Panc1 (cell line): ENCODE measurements around the gene OR3A2. TPM values are rescaled to one million over a fixed set of nuclear protein-coding genes. Genes with fewer than 3 reads are reported as not detected.
"Not testable (repeated sequence)": the region's sequence is repeated elsewhere in the genome, so short reads cannot be mapped to it uniquely, and the experiment has no call there.

ENCODE experiments used
- ATAC-seq: fragments of 200-7000 bp; cut with Tn5 transposase; 2 replicates; pipeline ENCODE4 v1.9.1; 2020; ENCODE audit warnings: mild to moderate bottlenecking, moderate library complexity
- BruUV-seq: library from RNA; stranded (reverse); fragments of 400-500 nt; replicated peaks from 2 replicates; lab custom pipeline; 2021; lab: Mats Ljungman, UMichigan
- CTCF ChIA-PET: fragments of 300-600 bp; sonication (Branson Sonifier 250); formaldehyde crosslinking; loops from one replicate; lab custom pipeline; 2022; ENCODE audit warnings: antibody characterized with exemption; lab: Charles Lee
- POLR2A ChIA-PET: fragments of 300-600 bp; sonication (Branson Sonifier 250); formaldehyde crosslinking; loops from one replicate; lab custom pipeline; 2022; ENCODE audit warnings: antibody characterized with exemption; lab: Charles Lee
- DNase-seq: peaks from one replicate; pipeline ENCODE4 v3.0.0-alpha.2; 2010; ENCODE audit warnings: low read depth, low spot score
- H3K27ac ChIP-seq: 2 replicates; pipeline ENCODE4 v1.5.1; 2011; ENCODE audit warnings: mild to moderate bottlenecking, low read length, inconsistent platforms
- H3K27me3 ChIP-seq: fragments of 200-500 bp; sonication (Bioruptor generic); 2 replicates; pipeline ENCODE4 v1.6.0; 2014; ENCODE audit warnings: low read length, inconsistent platforms; ENCODE audit not compliant: control insufficient read depth, insufficient read depth
- H3K36me3 ChIP-seq: fragments of 200-500 bp; sonication (Bioruptor generic); 2 replicates; pipeline ENCODE4 v1.5.1; 2014; ENCODE audit warnings: inconsistent platforms, mild to moderate bottlenecking, low read length, moderate library complexity; ENCODE audit not compliant: control insufficient read depth, insufficient read depth
- H3K4me1 ChIP-seq: 2 replicates; pipeline ENCODE4 v1.5.1; 2011; ENCODE audit warnings: inconsistent platforms, mild to moderate bottlenecking, low read length, moderate library complexity; ENCODE audit not compliant: control insufficient read depth, insufficient read depth
- H3K4me3 ChIP-seq, 2 experiments: 2 replicates each; pipeline ENCODE4 v1.5.1; 2011 to 2012; ENCODE audit warnings: low read depth in 2 of 2, low read length in 2 of 2, mild to moderate bottlenecking in 2 of 2, inconsistent platforms in 1 of 2, moderate library complexity in 1 of 2
- H3K9me3 ChIP-seq: fragments of 200-500 bp; sonication (Bioruptor generic); 2 replicates; pipeline ENCODE4 v1.5.1; 2014; ENCODE audit warnings: low read depth, mild to moderate bottlenecking, inconsistent platforms, low read length, moderate library complexity; ENCODE audit not compliant: control insufficient read depth, insufficient read depth
- in situ Hi-C: cut with HindIII; loops from 2 replicates; pipeline ENCODE4 v1.10.0; 2016; ENCODE audit warnings: low sequenced_read_pairs, low pct_unique_long_range_greater_than_20kb
- intact Hi-C: fragments of 100-400 bp; cut with micrococcal nuclease; formaldehyde crosslinking; loops from one replicate; pipeline ENCODE4 v1.10.0; 2022; ENCODE audit not compliant: unreplicated experiment
- total RNA-seq: library from RNA; stranded (reverse); gene quantifications from one replicate; pipeline ENCODE4 v1.2.1, GENCODE V29; 2021; ENCODE audit not compliant: unreplicated experiment

The OR3A2 gene
- total RNA-seq, 1 experiment from 2014 or later = not detected

DNA sequence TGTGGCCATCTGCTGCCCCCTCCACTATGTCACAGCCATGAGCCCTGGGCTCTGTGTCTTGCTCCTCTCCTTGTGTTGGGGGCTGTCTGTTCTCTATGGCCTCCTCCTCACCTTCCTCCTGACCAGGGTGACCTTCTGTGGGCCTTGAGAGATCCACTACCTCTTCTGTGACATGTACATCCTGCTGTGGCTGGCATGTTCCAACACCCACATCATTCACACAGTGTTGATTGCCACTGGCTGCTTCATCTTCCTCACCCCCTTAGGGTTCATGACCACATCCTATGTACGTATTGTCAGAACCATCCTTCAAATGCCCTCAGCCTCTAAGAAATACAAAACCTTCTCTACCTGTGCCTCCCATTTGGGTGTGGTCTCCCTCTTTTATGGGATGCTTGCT is 145.1 kb downstream of the OR3A2 start:
- CTCF ChIA-PET, POLR2A ChIA-PET: not testable (repeated sequence)

DNA sequence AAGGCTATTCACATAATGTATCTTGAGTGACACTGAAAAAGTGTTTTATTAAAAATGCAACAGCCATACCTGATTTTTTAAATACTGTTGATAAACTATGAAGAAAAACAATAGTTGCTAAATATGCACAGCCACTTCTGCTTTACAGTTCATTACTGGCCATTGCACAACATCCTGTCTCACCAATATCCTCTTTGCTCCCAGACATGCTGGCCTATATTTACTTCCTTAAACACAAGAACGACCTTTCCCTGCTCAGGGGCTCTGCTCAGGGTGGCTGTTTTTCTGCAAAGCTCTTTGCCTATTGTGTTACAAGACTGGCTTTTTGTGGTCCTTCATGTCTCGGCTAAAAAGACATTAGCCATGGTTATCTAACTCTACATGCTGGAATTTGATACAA is 147.4 kb downstream of the OR3A2 start:
- in situ Hi-C loops, POLR2A ChIA-PET, H3K9me3 ChIP-seq, H3K4me1 ChIP-seq, H3K36me3 ChIP-seq, H3K27ac ChIP-seq, ATAC-seq, DNase-seq, CTCF ChIA-PET, intact Hi-C loops, H3K4me3 ChIP-seq, BruUV-seq, H3K27me3 ChIP-seq: not testable (repeated sequence)

More for the DNA sequence above, 145.1 kb downstream of the OR3A2 start:
- DNase-seq, in situ Hi-C loops, H3K4me3 ChIP-seq, intact Hi-C loops, H3K4me1 ChIP-seq, BruUV-seq, H3K27me3 ChIP-seq, H3K27ac ChIP-seq, H3K9me3 ChIP-seq, H3K36me3 ChIP-seq, ATAC-seq: not testable (repeated sequence)

DNA sequence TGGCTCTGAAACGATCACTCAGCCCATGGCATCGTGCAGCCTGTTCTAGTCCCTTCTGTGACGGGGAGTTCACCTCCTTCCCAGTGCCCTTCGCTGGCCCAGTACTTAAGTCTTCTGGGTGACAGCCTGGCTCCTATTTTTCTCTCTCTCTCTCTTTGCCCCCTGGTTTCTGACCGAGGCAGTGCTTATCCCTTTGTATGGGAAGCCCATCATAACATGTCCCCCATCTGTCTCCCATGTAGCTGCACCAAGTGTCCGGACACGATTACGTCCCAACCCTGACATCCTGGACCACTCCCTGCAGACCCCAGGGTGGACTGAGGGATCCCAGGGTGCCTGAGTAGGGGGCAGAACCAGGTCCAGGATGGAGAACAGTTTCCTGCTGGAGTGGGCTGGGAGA is 153.8 kb downstream of the OR3A2 start:
- in situ Hi-C loops, BruUV-seq: not testable (repeated sequence)

More for the DNA sequence above, 153.8 kb downstream of the OR3A2 start:
- H3K4me3 ChIP-seq, H3K36me3 ChIP-seq, H3K27ac ChIP-seq, H3K9me3 ChIP-seq, intact Hi-C loops, H3K4me1 ChIP-seq, DNase-seq, CTCF ChIA-PET, POLR2A ChIA-PET, ATAC-seq, H3K27me3 ChIP-seq: not testable (repeated sequence)

Other genes starting within 250 kb of the OR3A2 start
- not detected for gene OR1A2, start 188.8 kb downstream of the OR3A2 start, total RNA-seq
- not detected for gene OR1A1, start 178.6 kb downstream of the OR3A2 start, total RNA-seq
- not detected for gene OR3A1, start 87.9 kb downstream of the OR3A2 start, total RNA-seq
- not detected for gene OR1E1, start 12.1 kb upstream of the OR3A2 start, total RNA-seq
- gene OR3A3, start 25.1 kb upstream of the OR3A2 start, total RNA-seq = not detected
- not detected for gene OR1E2, start 47.5 kb upstream of the OR3A2 start, total RNA-seq
- gene SPATA22, start 85.5 kb upstream of the OR3A2 start, total RNA-seq = not detected
- not detected for gene ASPA, start 89.7 kb upstream of the OR3A2 start, total RNA-seq
- 0.31 TPM for gene TRPV3, start 171.5 kb upstream of the OR3A2 start, total RNA-seq
- gene TRPV1, start 223.1 kb upstream of the OR3A2 start, total RNA-seq = 3.4 TPM
- gene SHPK, start 249.9 kb upstream of the OR3A2 start, total RNA-seq = 8.4 TPM